GM08714 (cell line): ENCODE results near the gene PTBP2.

Experiments
- H3K4me3 ChIP-seq: fragments of 200-500 bp; sonication (Bioruptor generic); 2 replicates; pipeline ENCODE4 v1.5.1; 2014; ENCODE audit warnings: mild to moderate bottlenecking, low read length, inconsistent platforms
- ZNF274 ChIP-seq: IDR thresholded peaks from 2 replicates; pipeline ENCODE4 v1.6.1; 2012; ENCODE audit warnings: mild to moderate bottlenecking, low read depth, low read length

Gene PTBP2

DNA sequence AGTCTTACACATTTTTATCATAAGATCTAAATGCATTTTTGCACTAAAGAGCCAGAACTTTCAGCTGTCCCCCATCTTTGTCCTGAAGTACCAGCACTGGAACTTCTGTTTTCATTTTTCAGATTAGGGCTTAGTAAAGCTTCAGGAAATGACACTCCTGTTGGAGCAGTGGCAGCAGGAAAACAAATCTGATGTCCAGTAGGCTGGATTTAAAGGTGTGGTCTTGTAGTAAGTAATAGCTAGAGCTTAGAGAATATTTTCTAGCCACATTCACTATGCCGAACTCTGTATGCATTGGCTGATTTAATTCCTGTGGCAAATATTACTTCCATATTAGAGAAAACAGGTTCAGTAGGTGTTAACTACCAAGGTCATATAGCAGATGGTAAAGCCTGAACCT, 103.6 kb downstream of the PTBP2 start:
- no peak overlapping the region for H3K4me3 ChIP-seq
- no peak for TF ChIP-seq ZNF274

DNA sequence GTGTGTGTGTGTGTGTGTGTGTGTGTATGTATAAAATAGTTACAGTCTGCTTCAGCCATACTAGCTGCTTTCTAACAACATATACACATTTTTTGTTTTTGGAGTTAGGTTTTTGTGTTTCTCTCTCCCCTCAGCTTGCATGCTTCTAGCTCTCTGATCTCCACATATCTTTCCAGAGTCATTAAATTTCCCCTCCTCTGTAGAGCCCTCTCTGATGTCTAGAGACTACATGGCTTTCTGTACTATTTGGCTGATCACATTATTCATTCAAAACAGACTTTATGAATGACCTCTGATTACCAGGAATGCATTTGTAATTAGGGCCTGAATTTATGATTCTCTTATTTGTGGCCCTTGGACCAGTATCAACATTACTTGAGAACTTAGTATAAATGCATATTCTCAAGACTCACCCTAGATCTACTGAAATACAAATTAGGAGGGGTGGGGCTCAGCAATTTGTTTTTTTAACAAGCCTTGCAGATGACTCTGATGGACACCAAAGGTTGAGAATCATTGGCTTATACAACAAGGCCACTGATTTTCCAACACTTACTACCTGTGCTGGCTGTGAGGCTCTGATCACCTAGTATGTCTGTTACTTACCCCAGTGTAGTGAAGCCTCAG, 104.5 kb downstream of the PTBP2 start:
- H3K4me3 ChIP-seq: no peak overlapping the region
- TF ChIP-seq ZNF274: no peak

DNA sequence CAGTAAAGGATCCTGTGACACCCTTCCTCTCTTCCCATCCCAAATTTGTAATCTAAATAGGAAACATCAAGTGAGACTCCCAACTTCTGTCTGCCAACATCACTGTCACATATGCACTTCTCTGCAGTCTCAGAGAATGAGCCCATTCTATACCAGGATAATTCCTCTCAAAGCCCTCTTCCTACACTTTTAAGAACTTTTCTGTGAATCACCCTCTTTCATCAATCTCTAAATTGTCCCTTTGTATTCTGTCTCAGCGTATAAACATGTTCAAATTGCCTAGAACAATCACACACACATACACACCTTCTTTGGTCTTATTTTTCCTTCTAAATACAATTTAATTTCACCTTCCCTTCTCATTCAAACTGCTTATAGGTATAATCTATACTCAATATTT, 111.8 kb downstream of the PTBP2 start:
- no peak for TF ChIP-seq ZNF274
- no peak overlapping the region for H3K4me3 ChIP-seq

DNA sequence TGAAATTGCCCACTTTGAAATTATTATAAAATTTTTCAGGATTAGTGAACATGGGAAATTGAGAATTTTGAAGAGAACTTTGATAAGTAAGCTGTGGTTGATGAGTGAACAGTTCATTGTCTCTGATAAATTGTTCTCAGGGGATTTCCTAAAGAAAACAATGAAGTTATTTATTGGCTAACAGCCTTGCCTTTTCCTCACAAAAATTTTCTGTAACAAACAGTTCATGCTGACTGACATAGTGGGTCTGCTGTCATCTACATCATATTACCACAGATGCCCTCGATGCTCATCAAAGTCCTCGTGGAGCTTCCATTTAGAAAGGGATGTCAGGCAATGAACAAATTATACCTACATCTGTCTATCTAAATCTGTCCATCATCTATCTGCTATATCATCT, 113.4 kb downstream of the PTBP2 start:
- TF ChIP-seq ZNF274: no peak
- no peak overlapping the region for H3K4me3 ChIP-seq

DNA sequence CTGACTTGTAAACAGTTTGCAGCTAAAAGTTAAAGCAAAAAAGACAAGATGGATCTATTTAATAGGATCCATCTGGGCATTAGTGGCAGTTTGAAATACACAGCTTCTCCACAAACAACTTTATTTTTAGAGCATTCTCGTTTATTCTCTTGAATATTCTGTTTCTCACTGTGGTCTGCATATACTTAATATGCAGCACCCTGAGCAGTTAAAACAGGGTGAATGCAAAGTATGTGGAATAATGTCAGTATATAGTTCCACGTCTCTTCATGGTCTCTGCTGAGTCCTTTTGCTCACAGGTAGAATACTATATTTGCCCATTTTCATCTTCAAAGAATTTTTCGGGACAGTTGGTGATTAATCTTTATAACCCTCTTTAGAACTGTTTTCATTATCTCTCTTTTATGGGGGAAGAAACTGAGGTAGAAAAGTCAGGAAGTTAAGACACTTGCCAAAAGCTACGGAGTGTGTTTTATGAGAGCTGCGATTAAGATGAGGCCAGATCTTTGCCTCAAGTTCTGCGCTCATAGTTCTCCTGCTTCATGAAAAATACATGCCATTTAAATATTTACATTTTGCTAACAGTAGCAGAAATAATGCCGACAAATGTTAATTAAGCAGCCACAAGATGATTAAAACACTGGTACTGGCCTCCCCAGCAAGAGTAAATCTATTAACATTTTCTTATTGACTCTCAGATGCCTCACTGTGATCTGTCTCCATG, 115.6 kb downstream of the PTBP2 start:
- no peak overlapping the region for H3K4me3 ChIP-seq
- no peak for TF ChIP-seq ZNF274

DNA sequence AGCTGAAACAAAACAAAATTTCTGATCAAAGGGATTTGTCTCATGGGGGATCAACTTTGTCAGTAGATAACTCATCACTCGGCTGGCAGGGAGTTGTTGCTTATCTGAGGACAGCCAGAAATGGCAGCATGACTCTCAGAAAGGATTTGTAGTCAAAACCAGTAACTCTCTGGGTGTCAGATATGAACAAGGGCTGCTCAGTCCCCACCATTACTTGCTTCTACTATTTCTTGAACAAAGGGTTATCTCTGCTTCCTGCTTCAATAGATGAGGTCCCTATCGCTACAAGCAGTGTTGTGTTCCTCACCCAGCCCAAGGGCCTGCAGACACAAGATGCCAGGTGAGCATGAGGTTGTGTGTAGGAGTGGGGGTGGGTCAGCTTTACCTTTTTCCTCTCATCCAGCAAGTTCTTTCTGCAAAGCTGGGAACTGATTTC, 116.2 kb downstream of the PTBP2 start:
- TF ChIP-seq ZNF274: no peak
- no peak overlapping the region for H3K4me3 ChIP-seq

DNA sequence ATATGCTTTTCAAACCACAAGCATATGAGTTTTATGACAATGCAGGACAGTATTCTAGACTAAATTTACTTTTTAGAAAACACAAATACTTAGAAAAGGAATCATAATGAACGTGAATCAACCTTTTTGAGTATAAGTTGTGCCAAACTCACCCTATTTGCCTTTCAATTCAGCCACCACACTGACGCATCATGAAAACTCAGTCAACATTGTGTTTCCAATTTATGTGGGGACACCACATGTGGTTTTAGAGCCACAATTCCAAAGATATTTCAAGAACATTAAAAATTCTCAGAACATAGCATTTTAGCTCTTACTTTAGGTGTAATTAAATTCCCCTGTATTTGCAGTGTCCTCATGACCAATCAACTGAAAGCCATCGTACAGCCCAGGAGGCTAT, 118.8 kb downstream of the PTBP2 start:
- H3K4me3 ChIP-seq: no peak overlapping the region
- TF ChIP-seq ZNF274: no peak

DNA sequence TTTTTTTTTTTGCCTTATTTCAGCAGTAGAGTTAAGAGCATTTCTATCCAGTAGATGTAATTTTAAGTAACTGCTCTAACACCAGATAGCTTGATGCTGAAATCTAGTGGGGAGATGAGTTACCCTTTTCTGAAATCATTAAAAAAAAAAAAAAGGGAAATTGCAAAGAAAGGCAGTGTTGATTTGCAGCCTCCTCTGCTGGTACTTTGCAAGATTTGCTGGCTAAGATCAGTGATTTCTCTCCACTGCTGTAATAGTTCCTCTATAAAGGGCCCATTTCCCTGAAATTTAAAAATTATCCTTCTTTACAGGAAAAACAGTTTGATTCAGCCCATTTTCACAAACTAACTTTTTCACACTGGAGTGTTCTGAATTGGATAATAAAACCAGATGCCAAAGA, 120.6 kb downstream of the PTBP2 start:
- no peak overlapping the region for H3K4me3 ChIP-seq
- no peak for TF ChIP-seq ZNF274

DNA sequence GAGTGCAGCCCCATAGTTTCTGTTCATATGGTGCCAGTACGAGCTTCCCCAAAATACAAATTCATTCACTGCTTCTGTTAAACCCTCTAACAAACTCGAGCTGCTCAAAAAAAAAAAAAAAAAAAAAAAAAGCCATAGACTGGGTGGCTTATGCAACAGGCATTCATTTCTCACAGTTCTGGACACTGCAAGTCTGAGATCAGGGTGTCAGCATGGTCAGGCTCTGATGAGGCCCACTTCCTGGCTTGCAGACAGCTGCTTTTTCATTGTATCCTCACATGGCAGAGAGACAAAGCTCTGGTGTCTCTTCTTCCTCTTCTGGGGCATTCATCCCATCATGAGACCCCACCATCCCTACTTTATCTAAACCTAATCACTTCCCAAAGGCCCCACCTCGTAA, 121.6 kb downstream of the PTBP2 start:
- no peak for TF ChIP-seq ZNF274

DNA sequence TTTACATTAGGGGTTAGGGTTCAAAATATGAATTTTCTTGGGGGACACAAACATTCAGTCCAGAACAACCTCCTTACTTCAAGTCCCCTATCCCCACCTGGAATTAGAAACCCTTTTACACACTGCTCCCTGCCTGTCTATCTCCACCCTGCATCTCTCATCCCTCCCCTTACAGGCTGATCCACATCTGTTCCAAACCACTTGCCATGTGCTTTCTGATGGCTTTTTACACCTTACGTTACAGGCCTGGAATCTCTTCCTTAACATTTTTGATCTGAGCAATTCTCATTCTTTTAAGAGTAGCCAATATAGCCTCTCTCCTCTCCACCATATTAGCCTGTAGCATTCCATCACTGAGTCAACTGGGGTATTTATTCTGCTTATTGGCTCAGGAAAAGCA, 122.0 kb downstream of the PTBP2 start:
- no peak overlapping the region for H3K4me3 ChIP-seq
- TF ChIP-seq ZNF274: no peak

More for the DNA sequence above, 121.6 kb downstream of the PTBP2 start:
- H3K4me3 ChIP-seq: no peak overlapping the region

DNA sequence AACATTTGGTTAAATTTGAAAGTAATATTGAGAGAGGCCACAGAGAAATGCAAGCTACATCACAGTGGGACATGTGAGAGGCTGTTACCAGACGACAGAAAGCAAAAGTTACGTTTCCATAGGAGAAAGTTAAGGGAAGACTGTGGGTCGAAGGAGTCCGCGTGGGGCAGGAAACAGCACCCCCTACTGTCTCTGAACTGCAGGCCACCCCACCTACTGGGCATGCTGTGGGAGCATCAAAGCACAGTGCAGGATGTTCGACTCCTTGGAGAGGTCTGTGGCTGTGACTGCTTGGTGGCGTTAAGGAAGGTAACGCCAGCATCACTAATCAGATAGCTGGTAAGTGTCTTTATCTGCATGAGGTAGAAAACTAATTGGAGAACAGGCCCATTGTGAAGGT, 123.9 kb downstream of the PTBP2 start:
- no peak for TF ChIP-seq ZNF274

DNA sequence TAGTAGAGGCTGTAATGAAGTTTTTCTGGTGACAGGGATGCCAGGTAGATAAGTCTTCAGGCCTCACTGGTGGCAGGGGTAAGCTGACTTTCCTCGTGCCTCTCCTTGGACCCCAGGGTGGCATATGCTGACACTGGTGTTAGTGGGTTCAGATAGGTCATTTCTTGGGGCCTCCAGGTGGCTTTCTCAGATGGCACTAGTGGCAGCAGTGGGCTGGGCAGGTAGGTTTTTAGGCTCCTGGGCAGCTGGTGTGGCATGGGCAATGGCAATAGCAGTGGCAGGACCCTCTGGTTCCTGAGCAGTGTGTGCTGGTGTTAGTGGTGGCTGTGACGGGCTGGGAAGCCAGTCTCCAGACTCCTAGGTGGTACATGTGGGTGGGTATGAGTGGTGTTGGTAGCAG, 140.3 kb downstream of the PTBP2 start:
- no peak for TF ChIP-seq ZNF274
- no peak overlapping the region for H3K4me3 ChIP-seq

More for the DNA sequence above, 123.9 kb downstream of the PTBP2 start:
- H3K4me3 ChIP-seq: no peak overlapping the region

DNA sequence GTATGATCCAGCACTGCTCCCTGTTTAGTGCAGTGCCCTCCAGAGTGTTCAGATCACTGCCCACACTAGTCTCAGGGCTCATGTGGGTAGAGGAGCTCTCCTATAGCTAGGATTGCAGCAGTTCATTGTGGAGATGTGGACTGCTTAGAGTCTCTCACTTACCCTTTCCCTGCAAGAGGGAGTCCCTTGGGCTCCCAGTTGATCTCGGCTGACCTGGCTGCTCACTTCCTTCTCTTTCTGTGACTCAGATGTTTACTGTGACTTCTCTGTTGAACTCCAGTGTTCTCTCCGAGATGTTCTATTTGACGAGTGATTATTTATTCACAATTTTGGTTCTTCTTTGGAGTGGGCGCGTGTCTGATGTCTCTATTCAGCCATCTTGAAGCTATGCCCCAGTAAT, 141.9 kb downstream of the PTBP2 start:
- no peak for TF ChIP-seq ZNF274
- no peak overlapping the region for H3K4me3 ChIP-seq
